Omental fat pad (tissue), 4 donors: ENCODE measurements around the gene ITGB7. TPM values are rescaled to one million over a fixed set of nuclear protein-coding genes. Genes with fewer than 3 reads are reported as not detected.

Experiments
- ATAC-seq: fragments of 150-250 bp; one replicate; pipeline ENCODE4 v1.9.1; 2016; ENCODE audit warnings: mild to moderate bottlenecking, moderate library complexity; ENCODE audit not compliant: low FRiP score
- DNase-seq: peaks from one replicate; pipeline ENCODE4 v3.0.0-alpha.2; 2019; ENCODE audit warnings: low spot score
- CTCF ChIP-seq, 3 donors: fragments of 450-650 bp; IDR thresholded peaks; one replicate each; pipeline ENCODE4 v1.5.1; 2016 to 2017; ENCODE audit warnings: antibody characterized with exemption in 3 of 3, mild to moderate bottlenecking in 3 of 3, moderate library complexity in 2 of 3
- total RNA-seq, 4 donors: library from RNA; depleted of rRNA; stranded (reverse); fragments of >200 nt; gene quantifications; one replicate each; pipeline ENCODE4 v1.1.0, GENCODE V29; 2016

The ITGB7 gene
- total RNA-seq, 4 donors from 2014 or later: 1.1 to 2.8 (median 1.9) TPM

- TF ChIP-seq CTCF (IDR thresholded peaks at IDR 0.05): no peak
- no peak for ATAC-seq
- no peak for DNase-seq
Observed at GRCh38 chr12:53224897-53225634, 18.0 kb upstream of the ITGB7 start.

GRCh38 chr12:53224061-53224896 lies 17.2 kb upstream of the ITGB7 start:
- no peak for ATAC-seq
- no peak for TF ChIP-seq CTCF (IDR thresholded peaks at IDR 0.05)
- DNase-seq: no peak

GRCh38 chr12:53223389-53224060 lies 16.5 kb upstream of the ITGB7 start:
- DNase-seq (no peak), ATAC-seq (no peak)
- TF ChIP-seq CTCF (IDR thresholded peaks at IDR 0.05): no peak

DNA sequence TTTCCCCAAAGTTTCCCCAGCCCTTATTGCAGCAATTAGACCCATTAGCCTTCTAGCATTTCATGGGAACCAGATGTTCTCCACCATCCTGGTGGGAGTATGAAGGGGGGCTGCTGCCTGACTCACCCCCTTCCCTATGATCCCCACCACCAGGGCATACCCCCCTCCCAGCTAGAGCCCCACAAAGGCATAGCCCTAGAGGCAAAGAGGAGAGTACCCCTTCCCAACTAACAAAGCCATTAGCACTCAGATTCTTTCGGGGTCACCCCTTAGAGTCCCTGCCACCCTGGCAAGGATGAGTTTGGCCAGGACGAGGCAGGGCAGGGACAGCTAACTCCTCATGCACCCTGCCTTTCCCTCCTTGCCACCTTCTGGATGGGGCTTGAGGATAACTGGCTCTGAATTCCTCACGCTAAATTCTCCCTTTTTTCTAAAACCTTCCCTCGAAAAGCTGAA lies 15.8 kb upstream of the ITGB7 start:
- ATAC-seq (no peak), DNase-seq (no peak)
- no peak for TF ChIP-seq CTCF (IDR thresholded peaks at IDR 0.05)

- ATAC-seq: no peak
Observed at GRCh38 chr12:53222170-53222721, 15.2 kb upstream of the ITGB7 start.

More at GRCh38 chr12:53222170-53222721, 15.2 kb upstream of the ITGB7 start:
- no peak for TF ChIP-seq CTCF (IDR thresholded peaks at IDR 0.05)
- DNase-seq: no peak
